Dermis microvascular lymphatic vessel endothelial cell (primary cell): ENCODE measurements around the gene AP3B2. TPM values are rescaled to one million over a fixed set of nuclear protein-coding genes. Genes with fewer than 3 reads are reported as not detected.
"Not testable (repeated sequence)": the region's sequence is repeated elsewhere in the genome, so short reads cannot be mapped to it uniquely, and the experiment has no call there.

Experiments
- DNase-seq, 2 donors: peaks; one replicate each; pipeline versions ENCODE4 v3.0.0 to v3.0.0-alpha.2; 2010; ENCODE audit warnings: low read depth in 2 of 2
- total RNA-seq: library from RNA; depleted of rRNA; stranded (reverse); fragments of >200 nt; gene quantifications from 2 replicates; pipeline ENCODE4 v1.2.1, GENCODE V29; 2014

The AP3B2 gene
- total RNA-seq: not detected in 2 replicates

- peak in 1 of 2 donors; percentile 42 for DNase-seq
These were observed at the start of gene AP3B2 for GRCh38 chr15:82709421-82710207. Gene AP3B2 (minus strand): TSS chr15:82709875. CDS start chr15:82709706, 169 bp downstream.

GRCh38 chr15:82751308-82751707 lies 41.6 kb upstream of the AP3B2 start:
- DNase-seq: no peak

- DNase-seq: peak; percentile 12 to 29
These were observed 41.1 kb upstream of the AP3B2 start for GRCh38 chr15:82750831-82751180.

- DNase-seq: peak; percentile 92 to 97
These were observed 40.5 kb upstream of the AP3B2 start for GRCh38 chr15:82749951-82750830.

- no peak for DNase-seq
These were observed 38.6 kb upstream of the AP3B2 start for GRCh38 chr15:82748315-82748714.

- DNase-seq: no peak
These were observed 34.1 kb upstream of the AP3B2 start for GRCh38 chr15:82743810-82744209.

- DNase-seq: no peak
These were observed 32.5 kb upstream of the AP3B2 start for GRCh38 chr15:82742134-82742533.

- no peak for DNase-seq
These were observed 29.4 kb upstream of the AP3B2 start for GRCh38 chr15:82739086-82739485.

- DNase-seq: no peak
These were observed 28.3 kb upstream of the AP3B2 start for GRCh38 chr15:82737975-82738374.

GRCh38 chr15:82731527-82731926 lies 21.9 kb upstream of the AP3B2 start:
- DNase-seq: no peak

GRCh38 chr15:82730022-82730530 lies 20.4 kb upstream of the AP3B2 start:
- no peak for DNase-seq

GRCh38 chr15:82726816-82727215 lies 17.1 kb upstream of the AP3B2 start:
- no peak for DNase-seq

GRCh38 chr15:82715003-82715402 lies 5.3 kb upstream of the AP3B2 start:
- DNase-seq: no peak

GRCh38 chr15:82714016-82714415 lies 4.3 kb upstream of the AP3B2 start:
- no peak for DNase-seq

- no peak for DNase-seq
These were observed 2.4 kb upstream of the AP3B2 start for GRCh38 chr15:82712036-82712435.

GRCh38 chr15:82710926-82711490 lies 1.3 kb upstream of the AP3B2 start:
- no peak for DNase-seq

- no peak for DNase-seq
These were observed 507 bp upstream of the AP3B2 start for GRCh38 chr15:82710208-82710555.

- no peak for DNase-seq
These were observed 624 bp downstream of the AP3B2 start for GRCh38 chr15:82709081-82709420.

GRCh38 chr15:82705856-82706255 lies 3.8 kb downstream of the AP3B2 start:
- DNase-seq: not testable (repeated sequence)

- no peak for DNase-seq
These were observed 9.9 kb downstream of the AP3B2 start for GRCh38 chr15:82699726-82700125.

GRCh38 chr15:82698711-82699345 lies 10.8 kb downstream of the AP3B2 start:
- DNase-seq: no peak
